HEK293 (cell line): ENCODE results near the gene BTK.

ENCODE experiments used
- CTCF ChIA-PET: fragments of 350-600 bp; formaldehyde crosslinking; extraction: SDS; loops from one replicate; lab custom pipeline; 2021; ENCODE audit warnings: antibody characterized with exemption; lab: Yijun Ruan, JAX
- POLR2A ChIA-PET: fragments of 300-600 bp; formaldehyde crosslinking; extraction: SDS; loops from one replicate; lab custom pipeline; 2020; ENCODE audit warnings: antibody characterized with exemption, inconsistent platforms; lab: Yijun Ruan, JAX
- H3K27ac ChIP-seq: fragments of 200-500 bp; sonication (Bioruptor generic); 2 replicates; pipeline ENCODE4 v1.5.1; 2014; ENCODE audit warnings: low read depth, low read length, control low read depth, inconsistent platforms; ENCODE audit errors: extremely low read depth
- H3K36me3 ChIP-seq, 2 experiments: fragments of 200-500 bp in 1 of 2; sonication (Bioruptor generic) in 1 of 2; 1 replicate in 1 of 2; 2 replicates in 1 of 2; pipeline ENCODE4 v1.5.1; 2014 to 2017; ENCODE audit warnings: inconsistent platforms in 2 of 2, low read length in 2 of 2; ENCODE audit not compliant: control insufficient read depth in 2 of 2, insufficient read depth in 1 of 2
- H3K4me1 ChIP-seq: fragments of 200-500 bp; sonication (Bioruptor generic); 2 replicates; pipeline ENCODE4 v1.5.1; 2014; ENCODE audit warnings: mild to moderate bottlenecking, low read length, inconsistent platforms; ENCODE audit not compliant: control insufficient read depth, insufficient read depth
- H3K4me3 ChIP-seq: 2 replicates; pipeline ENCODE4 v1.5.1; 2011; ENCODE audit warnings: low read depth, mild to moderate bottlenecking, control low read depth, low read length, moderate library complexity
- H3K9me3 ChIP-seq: fragments of 200-500 bp; sonication (Bioruptor generic); 2 replicates; pipeline ENCODE4 v1.5.1; 2014; ENCODE audit warnings: low read depth, low read length, inconsistent platforms; ENCODE audit not compliant: control insufficient read depth, insufficient read depth
- GLIS2 ChIP-seq: fragments of 450-650 bp; formaldehyde crosslinking; IDR thresholded peaks from 2 replicates; pipeline ENCODE4 v1.5.1; 2016; ENCODE audit warnings: missing biosample characterization, missing genetic modification characterization
- MZF1 ChIP-seq: fragments of 450-650 bp; formaldehyde crosslinking; IDR thresholded peaks from 2 replicates; pipeline ENCODE4 v1.5.1; 2017; ENCODE audit warnings: missing biosample characterization, missing genetic modification characterization, borderline replicate concordance
- SP2 ChIP-seq: fragments of 450-650 bp; formaldehyde crosslinking; IDR thresholded peaks from 2 replicates; pipeline ENCODE4 v1.5.1; 2016; ENCODE audit warnings: missing biosample characterization, missing genetic modification characterization
- ZBTB21 ChIP-seq: fragments of 450-650 bp; formaldehyde crosslinking; IDR thresholded peaks from 2 replicates; pipeline ENCODE4 v1.5.1; 2017; ENCODE audit warnings: missing biosample characterization, missing genetic modification characterization
- ZIC2 ChIP-seq: fragments of 450-650 bp; formaldehyde crosslinking; IDR thresholded peaks from 2 replicates; pipeline ENCODE4 v1.5.1; 2016; ENCODE audit warnings: missing biosample characterization, missing genetic modification characterization
- ZNF10 ChIP-seq: fragments of 450-650 bp; formaldehyde crosslinking; IDR thresholded peaks from 2 replicates; pipeline ENCODE4 v1.5.1; 2017; ENCODE audit warnings: missing biosample characterization, missing genetic modification characterization
- ZNF114 ChIP-seq: fragments of 450-650 bp; formaldehyde crosslinking; IDR thresholded peaks from 2 replicates; pipeline ENCODE4 v1.5.0; 2017; ENCODE audit warnings: missing biosample characterization, missing genetic modification characterization
- ZNF169 ChIP-seq: fragments of 450-650 bp; formaldehyde crosslinking; IDR thresholded peaks from 2 replicates; pipeline ENCODE4 v1.5.1; 2016; ENCODE audit warnings: missing biosample characterization, missing genetic modification characterization
- ZNF2 ChIP-seq: fragments of 450-650 bp; formaldehyde crosslinking; IDR thresholded peaks from 2 replicates; pipeline ENCODE4 v1.5.1; 2016; ENCODE audit warnings: missing biosample characterization, missing genetic modification characterization
- ZNF211 ChIP-seq: fragments of 450-650 bp; formaldehyde crosslinking; IDR thresholded peaks from 2 replicates; pipeline ENCODE4 v1.5.1; 2016; ENCODE audit warnings: low read depth, missing biosample characterization, missing genetic modification characterization
- ZNF354C ChIP-seq: fragments of 450-650 bp; formaldehyde crosslinking; IDR thresholded peaks from 2 replicates; pipeline ENCODE4 v1.5.1; 2016; ENCODE audit warnings: missing biosample characterization, missing genetic modification characterization, low read depth, borderline replicate concordance
- ZNF433 ChIP-seq: fragments of 450-650 bp; formaldehyde crosslinking; IDR thresholded peaks from 2 replicates; pipeline ENCODE4 v1.5.1; 2016; ENCODE audit warnings: missing biosample characterization, missing genetic modification characterization, low read depth
- ZNF48 ChIP-seq: fragments of 450-650 bp; formaldehyde crosslinking; IDR thresholded peaks from 2 replicates; pipeline ENCODE4 v1.5.1; 2016; ENCODE audit warnings: missing biosample characterization, missing genetic modification characterization
- ZNF555 ChIP-seq: fragments of 450-650 bp; formaldehyde crosslinking; conservative IDR thresholded peaks from 2 replicates; pipeline ENCODE4 v1.5.1; 2017; ENCODE audit warnings: missing biosample characterization, mild to moderate bottlenecking, missing genetic modification characterization, inconsistent platforms
- ZNF610 ChIP-seq: fragments of 450-650 bp; formaldehyde crosslinking; IDR thresholded peaks from 2 replicates; pipeline ENCODE4 v1.5.1; 2016; ENCODE audit warnings: missing biosample characterization, missing genetic modification characterization, borderline replicate concordance
- ZNF621 ChIP-seq: fragments of 450-650 bp; formaldehyde crosslinking; IDR thresholded peaks from 2 replicates; pipeline ENCODE4 v1.5.1; 2017; ENCODE audit warnings: missing biosample characterization, missing genetic modification characterization
- ZNF623 ChIP-seq: fragments of 450-650 bp; formaldehyde crosslinking; IDR thresholded peaks from 2 replicates; pipeline ENCODE4 v1.5.1; 2016; ENCODE audit warnings: missing biosample characterization, missing genetic modification characterization
- ZNF670 ChIP-seq: fragments of 450-650 bp; formaldehyde crosslinking; IDR thresholded peaks from 2 replicates; pipeline ENCODE4 v1.5.1; 2016; ENCODE audit warnings: missing biosample characterization, missing genetic modification characterization, low read depth
- ZNF76 ChIP-seq: fragments of 450-650 bp; formaldehyde crosslinking; IDR thresholded peaks from 2 replicates; pipeline ENCODE4; 2016; ENCODE audit warnings: low read depth, missing biosample characterization, missing genetic modification characterization, borderline replicate concordance
- ZNF776 ChIP-seq: fragments of 450-650 bp; formaldehyde crosslinking; IDR thresholded peaks from 2 replicates; pipeline ENCODE4 v1.5.0; 2017; ENCODE audit warnings: missing biosample characterization, missing genetic modification characterization, borderline replicate concordance
- TF ChIP-seq, protein P1 (sequence below): fragments of 450-650 bp; formaldehyde crosslinking; conservative IDR thresholded peaks from 2 replicates; pipeline ENCODE4 v1.5.1; 2016; ENCODE audit warnings: low read depth, missing biosample characterization, missing genetic modification characterization
- TF ChIP-seq, protein P2 (sequence below): fragments of 450-650 bp; formaldehyde crosslinking; IDR thresholded peaks from 2 replicates; pipeline ENCODE4 v1.5.1; 2016; ENCODE audit warnings: missing biosample characterization, missing genetic modification characterization
- TF ChIP-seq, protein P3 (sequence below): fragments of 450-650 bp; formaldehyde crosslinking; IDR thresholded peaks from 2 replicates; pipeline ENCODE4 v1.5.1; 2016; ENCODE audit warnings: missing biosample characterization, missing genetic modification characterization
- TF ChIP-seq, protein P4 (sequence below): fragments of 450-650 bp; formaldehyde crosslinking; IDR thresholded peaks from 2 replicates; pipeline ENCODE4 v1.5.1; 2016; ENCODE audit warnings: missing biosample characterization, missing genetic modification characterization

Gene BTK

DNA sequence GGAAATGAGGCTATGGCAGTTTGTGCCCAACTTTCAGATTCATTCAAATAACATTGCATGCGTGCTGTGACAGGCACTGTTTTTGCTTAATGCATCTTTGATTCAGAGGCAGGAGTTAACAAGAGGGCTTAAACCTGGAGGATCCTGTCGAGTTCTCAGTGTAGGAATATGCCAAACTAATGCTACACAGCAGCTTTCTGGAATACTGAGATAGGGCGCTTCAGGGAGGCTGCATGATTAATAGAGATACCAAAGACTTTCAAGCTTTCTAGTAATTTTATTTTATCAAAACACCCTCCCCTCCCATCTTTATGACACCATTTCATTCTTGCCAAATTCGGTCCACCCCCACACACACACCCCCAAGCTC lies 36.8 kb downstream of the BTK start:
- CTCF ChIA-PET = interaction anchor here (0.6 to 4.1 kb wide), 4 partner anchors 9 to 64 kb away, joined by 4 to 16 read pairs (median 4); partner anchors contain the start of gene RPL36A
- H3K27ac ChIP-seq = peak overlapping the region; percentile 80
- peaks cover 12 to 21% of the 10 kb centered on the region in 2 experiments; a peak in 2 of 3 replicates for H3K36me3 ChIP-seq

DNA sequence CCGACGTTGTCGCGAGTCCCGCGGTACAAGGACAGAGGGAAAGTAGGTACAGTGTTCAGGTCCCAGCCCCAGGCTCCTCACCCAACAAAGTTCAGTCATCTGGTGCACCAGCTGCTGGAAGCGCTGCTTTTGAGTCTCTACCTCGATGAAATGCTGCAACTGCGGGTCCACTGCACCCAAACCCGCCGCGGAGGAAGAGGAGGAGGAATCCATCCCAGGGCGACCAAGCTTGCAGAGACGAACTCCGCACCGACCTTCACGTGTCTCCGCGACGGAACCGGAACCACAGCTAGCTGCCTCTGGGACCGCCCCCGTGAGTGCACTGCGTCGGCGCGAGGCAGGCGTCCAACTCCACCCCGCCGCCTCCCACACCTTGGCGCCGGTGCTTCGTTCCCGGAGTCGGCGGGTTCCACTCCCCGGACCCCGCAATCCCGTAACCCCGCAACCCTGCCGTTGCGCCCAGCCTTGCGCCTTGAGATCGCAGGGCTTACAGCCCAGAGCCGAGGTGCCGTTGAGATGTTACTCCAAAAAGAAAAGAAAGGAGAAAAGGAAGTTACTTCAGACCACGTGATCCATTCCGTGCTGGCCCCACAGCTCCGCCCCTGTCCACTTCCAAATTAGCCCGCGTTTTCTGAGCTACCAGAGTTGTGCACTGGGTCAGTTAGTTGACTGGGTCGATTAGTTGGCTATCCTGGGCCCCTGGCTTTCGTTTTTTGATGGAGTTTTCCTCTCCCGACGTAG lies 37.4 kb downstream of the BTK start, which contains the start of gene TIMM8A:
TIMM8A (minus strand) TSS at position 291 of the 741 bp plus-strand sequence; CDS start at position 213, 78 bp downstream.
- Histone ChIP-seq H3K27ac (peak within 1 kb of the TSS; percentile 80), H3K9me3 (no peaks in the 10 kb centered on the region), H3K4me1 (peaks cover 10% of the 10 kb centered on the region; the same call in 1 of the 2 replicates), H3K4me3 (peak within 1 kb of the TSS; percentile 61), H3K36me3 (peaks cover 18 to 24% of the 10 kb centered on the region in 2 experiments; a peak in 2 of 3 replicates)
- CTCF ChIA-PET = interaction anchor here (0.6 to 4.1 kb wide), 3 partner anchors 42 to 467 kb away, joined by 4 to 16 read pairs (median 5); partner anchors contain the start of gene RPL36A
- POLR2A ChIA-PET = interaction anchor here (0.7 to 4.7 kb wide), 10 partner anchors 10 to 251 kb away, joined by 3 to 105 read pairs (median 5); partner anchors contain the start of genes CENPI and RPL36A
- TF ChIP-seq, protein P1, sequence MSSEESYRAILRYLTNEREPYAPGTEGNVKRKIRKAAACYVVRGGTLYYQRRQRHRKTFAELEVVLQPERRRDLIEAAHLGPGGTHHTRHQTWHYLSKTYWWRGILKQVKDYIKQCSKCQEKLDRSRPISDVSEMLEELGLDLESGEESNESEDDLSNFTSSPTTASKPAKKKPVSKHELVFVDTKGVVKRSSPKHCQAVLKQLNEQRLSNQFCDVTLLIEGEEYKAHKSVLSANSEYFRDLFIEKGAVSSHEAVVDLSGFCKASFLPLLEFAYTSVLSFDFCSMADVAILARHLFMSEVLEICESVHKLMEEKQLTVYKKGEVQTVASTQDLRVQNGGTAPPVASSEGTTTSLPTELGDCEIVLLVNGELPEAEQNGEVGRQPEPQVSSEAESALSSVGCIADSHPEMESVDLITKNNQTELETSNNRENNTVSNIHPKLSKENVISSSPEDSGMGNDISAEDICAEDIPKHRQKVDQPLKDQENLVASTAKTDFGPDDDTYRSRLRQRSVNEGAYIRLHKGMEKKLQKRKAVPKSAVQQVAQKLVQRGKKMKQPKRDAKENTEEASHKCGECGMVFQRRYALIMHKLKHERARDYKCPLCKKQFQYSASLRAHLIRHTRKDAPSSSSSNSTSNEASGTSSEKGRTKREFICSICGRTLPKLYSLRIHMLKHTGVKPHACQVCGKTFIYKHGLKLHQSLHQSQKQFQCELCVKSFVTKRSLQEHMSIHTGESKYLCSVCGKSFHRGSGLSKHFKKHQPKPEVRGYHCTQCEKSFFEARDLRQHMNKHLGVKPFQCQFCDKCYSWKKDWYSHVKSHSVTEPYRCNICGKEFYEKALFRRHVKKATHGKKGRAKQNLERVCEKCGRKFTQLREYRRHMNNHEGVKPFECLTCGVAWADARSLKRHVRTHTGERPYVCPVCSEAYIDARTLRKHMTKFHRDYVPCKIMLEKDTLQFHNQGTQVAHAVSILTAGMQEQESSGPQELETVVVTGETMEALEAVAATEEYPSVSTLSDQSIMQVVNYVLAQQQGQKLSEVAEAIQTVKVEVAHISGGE (tag by site-specific recombination) = peak; percentile 85
- peak; percentile 77; the same call in 1 of the 2 replicates for TF ChIP-seq ZNF76 (tag by site-specific recombination)
- no peak for TF ChIP-seq ZNF10
- TF ChIP-seq ZNF114 = no peak
- TF ChIP-seq, protein P2, sequence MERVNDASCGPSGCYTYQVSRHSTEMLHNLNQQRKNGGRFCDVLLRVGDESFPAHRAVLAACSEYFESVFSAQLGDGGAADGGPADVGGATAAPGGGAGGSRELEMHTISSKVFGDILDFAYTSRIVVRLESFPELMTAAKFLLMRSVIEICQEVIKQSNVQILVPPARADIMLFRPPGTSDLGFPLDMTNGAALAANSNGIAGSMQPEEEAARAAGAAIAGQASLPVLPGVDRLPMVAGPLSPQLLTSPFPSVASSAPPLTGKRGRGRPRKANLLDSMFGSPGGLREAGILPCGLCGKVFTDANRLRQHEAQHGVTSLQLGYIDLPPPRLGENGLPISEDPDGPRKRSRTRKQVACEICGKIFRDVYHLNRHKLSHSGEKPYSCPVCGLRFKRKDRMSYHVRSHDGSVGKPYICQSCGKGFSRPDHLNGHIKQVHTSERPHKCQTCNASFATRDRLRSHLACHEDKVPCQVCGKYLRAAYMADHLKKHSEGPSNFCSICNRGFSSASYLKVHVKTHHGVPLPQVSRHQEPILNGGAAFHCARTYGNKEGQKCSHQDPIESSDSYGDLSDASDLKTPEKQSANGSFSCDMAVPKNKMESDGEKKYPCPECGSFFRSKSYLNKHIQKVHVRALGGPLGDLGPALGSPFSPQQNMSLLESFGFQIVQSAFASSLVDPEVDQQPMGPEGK (tag by site-specific recombination) = peak; percentile 83
- no peak for TF ChIP-seq MZF1 (tag by site-specific recombination)
- TF ChIP-seq ZNF776 = no peak
- no peak for TF ChIP-seq ZNF48 (tag by site-specific recombination)
- TF ChIP-seq ZBTB21 (tag by site-specific recombination) = no peak
- TF ChIP-seq GLIS2 (tag by site-specific recombination) = peak; percentile 50; the same call in 1 of the 2 replicates
- TF ChIP-seq, protein P3, sequence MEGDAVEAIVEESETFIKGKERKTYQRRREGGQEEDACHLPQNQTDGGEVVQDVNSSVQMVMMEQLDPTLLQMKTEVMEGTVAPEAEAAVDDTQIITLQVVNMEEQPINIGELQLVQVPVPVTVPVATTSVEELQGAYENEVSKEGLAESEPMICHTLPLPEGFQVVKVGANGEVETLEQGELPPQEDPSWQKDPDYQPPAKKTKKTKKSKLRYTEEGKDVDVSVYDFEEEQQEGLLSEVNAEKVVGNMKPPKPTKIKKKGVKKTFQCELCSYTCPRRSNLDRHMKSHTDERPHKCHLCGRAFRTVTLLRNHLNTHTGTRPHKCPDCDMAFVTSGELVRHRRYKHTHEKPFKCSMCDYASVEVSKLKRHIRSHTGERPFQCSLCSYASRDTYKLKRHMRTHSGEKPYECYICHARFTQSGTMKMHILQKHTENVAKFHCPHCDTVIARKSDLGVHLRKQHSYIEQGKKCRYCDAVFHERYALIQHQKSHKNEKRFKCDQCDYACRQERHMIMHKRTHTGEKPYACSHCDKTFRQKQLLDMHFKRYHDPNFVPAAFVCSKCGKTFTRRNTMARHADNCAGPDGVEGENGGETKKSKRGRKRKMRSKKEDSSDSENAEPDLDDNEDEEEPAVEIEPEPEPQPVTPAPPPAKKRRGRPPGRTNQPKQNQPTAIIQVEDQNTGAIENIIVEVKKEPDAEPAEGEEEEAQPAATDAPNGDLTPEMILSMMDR = peak; percentile 25; the same call in 1 of the 2 replicates
- no peak for TF ChIP-seq ZNF169
- no peak for TF ChIP-seq ZNF623 (tag by site-specific recombination)
- TF ChIP-seq, protein P4, sequence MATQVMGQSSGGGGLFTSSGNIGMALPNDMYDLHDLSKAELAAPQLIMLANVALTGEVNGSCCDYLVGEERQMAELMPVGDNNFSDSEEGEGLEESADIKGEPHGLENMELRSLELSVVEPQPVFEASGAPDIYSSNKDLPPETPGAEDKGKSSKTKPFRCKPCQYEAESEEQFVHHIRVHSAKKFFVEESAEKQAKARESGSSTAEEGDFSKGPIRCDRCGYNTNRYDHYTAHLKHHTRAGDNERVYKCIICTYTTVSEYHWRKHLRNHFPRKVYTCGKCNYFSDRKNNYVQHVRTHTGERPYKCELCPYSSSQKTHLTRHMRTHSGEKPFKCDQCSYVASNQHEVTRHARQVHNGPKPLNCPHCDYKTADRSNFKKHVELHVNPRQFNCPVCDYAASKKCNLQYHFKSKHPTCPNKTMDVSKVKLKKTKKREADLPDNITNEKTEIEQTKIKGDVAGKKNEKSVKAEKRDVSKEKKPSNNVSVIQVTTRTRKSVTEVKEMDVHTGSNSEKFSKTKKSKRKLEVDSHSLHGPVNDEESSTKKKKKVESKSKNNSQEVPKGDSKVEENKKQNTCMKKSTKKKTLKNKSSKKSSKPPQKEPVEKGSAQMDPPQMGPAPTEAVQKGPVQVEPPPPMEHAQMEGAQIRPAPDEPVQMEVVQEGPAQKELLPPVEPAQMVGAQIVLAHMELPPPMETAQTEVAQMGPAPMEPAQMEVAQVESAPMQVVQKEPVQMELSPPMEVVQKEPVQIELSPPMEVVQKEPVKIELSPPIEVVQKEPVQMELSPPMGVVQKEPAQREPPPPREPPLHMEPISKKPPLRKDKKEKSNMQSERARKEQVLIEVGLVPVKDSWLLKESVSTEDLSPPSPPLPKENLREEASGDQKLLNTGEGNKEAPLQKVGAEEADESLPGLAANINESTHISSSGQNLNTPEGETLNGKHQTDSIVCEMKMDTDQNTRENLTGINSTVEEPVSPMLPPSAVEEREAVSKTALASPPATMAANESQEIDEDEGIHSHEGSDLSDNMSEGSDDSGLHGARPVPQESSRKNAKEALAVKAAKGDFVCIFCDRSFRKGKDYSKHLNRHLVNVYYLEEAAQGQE (tag by site-specific recombination) = no peak
- TF ChIP-seq ZNF211 (tag by site-specific recombination) = no peak
- no peak for TF ChIP-seq ZNF670
- no peak for TF ChIP-seq ZIC2 (tag by site-specific recombination)
- TF ChIP-seq ZNF354C (tag by site-specific recombination) = no peak
- TF ChIP-seq ZNF433 (tag by site-specific recombination) = no peak
- peak; percentile 89 for TF ChIP-seq SP2 (tag by site-specific recombination)
- TF ChIP-seq ZNF555 (tag by site-specific recombination) = no peak

More for the DNA sequence above, 36.8 kb downstream of the BTK start:
- Histone ChIP-seq H3K9me3 (no peaks in the 10 kb centered on the region), H3K4me3 (peak overlapping the region; percentile 61), H3K4me1 (peaks cover 10% of the 10 kb centered on the region; the same call in 1 of the 2 replicates)
- POLR2A ChIA-PET = interaction anchor here (0.7 to 4.7 kb wide), 12 partner anchors 9 to 1099 kb away, joined by 3 to 105 read pairs (median 6); partner anchors contain the start of genes CENPI and RPL36A
- no peak for TF ChIP-seq ZNF621 (tag by site-specific recombination)
- TF ChIP-seq ZNF2 (tag by site-specific recombination) = peak; percentile 0; the same call in 1 of the 2 replicates
- TF ChIP-seq ZNF610 = no peak
